NCI-H1694 (cell line): ENCODE results near the gene OAS2.
A peak's percentile ranks its signal among the peaks of the same experiment; 100 is the strongest.
"Not testable (repeated sequence)": the region's sequence is repeated elsewhere in the genome, so short reads cannot be mapped to it uniquely, and the experiment has no call there.

ENCODE experiments used
- DNase-seq: peaks from one replicate; lab custom pipeline; 2025; lab: John Stamatoyannopoulos, UW

OAS2 gene

GRCh38 chr12:112948806-112949205, 29.5 kb upstream of the OAS2 start:
- no peak for DNase-seq

DNA sequence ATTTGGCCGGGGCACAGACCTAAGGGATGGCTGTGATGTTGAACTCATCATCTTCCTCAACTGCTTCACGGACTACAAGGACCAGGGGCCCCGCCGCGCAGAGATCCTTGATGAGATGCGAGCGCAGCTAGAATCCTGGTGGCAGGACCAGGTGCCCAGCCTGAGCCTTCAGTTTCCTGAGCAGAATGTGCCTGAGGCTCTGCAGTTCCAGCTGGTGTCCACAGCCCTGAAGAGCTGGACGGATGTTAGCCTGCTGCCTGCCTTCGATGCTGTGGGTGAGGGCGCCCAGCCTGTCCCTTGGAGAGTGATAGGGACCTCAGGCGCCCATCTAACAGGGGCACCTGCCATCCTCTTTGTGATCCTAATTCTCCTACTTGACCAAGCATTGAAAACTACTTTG, 27.6 kb upstream of the OAS2 start:
- no peak for DNase-seq

GRCh38 chr12:112957125-112957524, 21.2 kb upstream of the OAS2 start:
- not testable (repeated sequence) for DNase-seq

GRCh38 chr12:112961074-112961473, 17.2 kb upstream of the OAS2 start:
- no peak for DNase-seq

GRCh38 chr12:112961536-112961935, 16.8 kb upstream of the OAS2 start:
- no peak for DNase-seq

DNA sequence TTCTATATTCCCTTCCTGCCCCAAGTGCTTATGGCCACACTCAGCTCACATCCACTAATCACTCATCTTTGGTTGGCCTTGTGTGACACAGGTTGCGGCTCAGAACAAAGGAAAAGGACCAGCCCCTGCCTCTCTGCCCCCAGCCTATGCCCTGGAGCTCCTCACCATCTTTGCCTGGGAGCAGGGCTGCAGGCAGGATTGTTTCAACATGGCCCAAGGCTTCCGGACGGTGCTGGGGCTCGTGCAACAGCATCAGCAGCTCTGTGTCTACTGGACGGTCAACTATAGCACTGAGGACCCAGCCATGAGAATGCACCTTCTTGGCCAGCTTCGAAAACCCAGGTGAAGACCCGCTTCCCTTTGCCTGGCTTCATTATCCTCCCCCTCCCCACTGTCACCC, 15.8 kb upstream of the OAS2 start:
- no peak for DNase-seq

DNA sequence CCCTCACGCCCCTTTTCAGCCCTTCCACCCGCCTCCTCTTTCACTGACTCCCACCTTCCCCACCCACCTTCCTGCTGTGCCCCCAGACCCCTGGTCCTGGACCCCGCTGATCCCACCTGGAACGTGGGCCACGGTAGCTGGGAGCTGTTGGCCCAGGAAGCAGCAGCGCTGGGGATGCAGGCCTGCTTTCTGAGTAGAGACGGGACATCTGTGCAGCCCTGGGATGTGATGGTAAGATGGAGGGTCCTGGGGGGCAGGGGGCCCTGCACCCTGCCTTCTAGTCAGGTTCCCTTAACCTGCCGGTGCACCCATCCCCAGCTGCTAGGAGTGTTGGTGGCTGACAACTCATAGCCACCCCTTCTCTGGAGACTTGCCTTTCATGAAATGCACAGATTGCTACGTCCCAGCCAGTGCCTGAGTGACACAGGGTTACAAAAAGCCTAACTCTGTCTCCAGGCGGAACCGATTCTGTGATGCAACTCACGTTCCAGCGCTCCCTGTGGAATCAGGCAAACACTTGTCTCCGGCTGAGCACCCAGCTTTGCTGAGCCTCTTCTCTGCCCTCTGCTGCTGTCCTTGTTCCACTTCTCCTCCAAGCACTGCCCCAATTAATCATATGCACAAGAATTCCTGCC, 15.0 kb upstream of the OAS2 start:
- DNase-seq = no peak

DNA sequence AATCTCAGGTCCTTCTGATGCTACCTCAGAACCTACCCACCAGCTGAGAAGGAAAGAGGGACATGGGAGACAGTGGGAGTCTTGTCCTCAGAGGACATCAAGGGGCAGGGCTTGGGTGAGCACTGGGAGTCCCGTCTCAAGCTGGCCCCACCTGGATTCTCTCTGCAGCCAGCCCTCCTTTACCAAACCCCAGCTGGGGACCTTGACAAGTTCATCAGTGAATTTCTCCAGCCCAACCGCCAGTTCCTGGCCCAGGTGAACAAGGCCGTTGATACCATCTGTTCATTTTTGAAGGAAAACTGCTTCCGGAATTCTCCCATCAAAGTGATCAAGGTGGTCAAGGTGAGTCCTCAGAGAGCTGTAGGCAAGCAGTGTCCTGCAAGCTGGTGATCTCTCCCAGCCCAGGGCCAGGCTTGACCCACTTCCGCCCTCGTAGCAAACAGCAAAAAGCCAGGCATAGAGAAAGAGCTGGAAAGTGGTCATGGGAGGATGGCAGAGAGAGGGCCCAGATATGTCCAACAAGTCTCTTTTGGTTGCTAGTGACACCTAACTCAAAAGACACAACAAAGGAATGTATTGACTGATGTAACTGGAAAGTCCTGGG, 14.2 kb upstream of the OAS2 start:
- DNase-seq = no peak

DNA sequence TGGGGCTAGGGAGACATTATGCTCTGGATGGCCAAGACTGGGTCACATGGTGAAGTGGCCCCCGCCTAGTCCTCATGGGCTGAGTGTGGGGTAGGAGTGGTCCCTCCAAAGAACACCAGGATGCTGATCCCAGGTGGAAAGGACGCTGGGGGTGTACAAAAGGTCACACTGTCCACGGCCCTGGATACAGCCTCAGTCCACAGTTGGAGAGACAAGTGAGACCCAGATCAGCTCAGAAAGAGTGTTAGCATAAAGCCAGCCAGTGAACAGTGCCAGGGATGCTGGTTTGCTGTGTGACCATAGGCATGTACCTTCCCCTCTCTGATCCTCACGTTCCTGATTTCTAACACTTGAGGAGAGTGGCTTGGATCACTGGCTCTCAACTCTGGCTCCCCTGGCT, 13.4 kb upstream of the OAS2 start:
- DNase-seq = no peak

- no peak for DNase-seq
Measured at GRCh38 chr12:112965643-112966042, 12.7 kb upstream of the OAS2 start.

GRCh38 chr12:112967306-112967705, 11.0 kb upstream of the OAS2 start:
- no peak for DNase-seq

DNA sequence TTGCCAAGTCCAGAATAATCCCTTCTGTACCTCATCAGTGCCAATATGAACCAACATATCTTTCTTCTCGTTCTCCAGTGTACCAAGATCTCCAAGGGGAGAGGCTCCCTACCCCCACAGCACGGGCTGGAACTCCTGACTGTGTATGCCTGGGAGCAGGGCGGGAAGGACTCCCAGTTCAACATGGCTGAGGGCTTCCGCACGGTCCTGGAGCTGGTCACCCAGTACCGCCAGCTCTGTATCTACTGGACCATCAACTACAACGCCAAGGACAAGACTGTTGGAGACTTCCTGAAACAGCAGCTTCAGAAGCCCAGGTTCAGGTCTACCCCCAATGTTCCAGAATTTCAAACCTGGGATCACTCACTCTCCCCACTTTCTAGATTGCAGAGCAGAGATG, 10.5 kb upstream of the OAS2 start:
- no peak for DNase-seq

DNA sequence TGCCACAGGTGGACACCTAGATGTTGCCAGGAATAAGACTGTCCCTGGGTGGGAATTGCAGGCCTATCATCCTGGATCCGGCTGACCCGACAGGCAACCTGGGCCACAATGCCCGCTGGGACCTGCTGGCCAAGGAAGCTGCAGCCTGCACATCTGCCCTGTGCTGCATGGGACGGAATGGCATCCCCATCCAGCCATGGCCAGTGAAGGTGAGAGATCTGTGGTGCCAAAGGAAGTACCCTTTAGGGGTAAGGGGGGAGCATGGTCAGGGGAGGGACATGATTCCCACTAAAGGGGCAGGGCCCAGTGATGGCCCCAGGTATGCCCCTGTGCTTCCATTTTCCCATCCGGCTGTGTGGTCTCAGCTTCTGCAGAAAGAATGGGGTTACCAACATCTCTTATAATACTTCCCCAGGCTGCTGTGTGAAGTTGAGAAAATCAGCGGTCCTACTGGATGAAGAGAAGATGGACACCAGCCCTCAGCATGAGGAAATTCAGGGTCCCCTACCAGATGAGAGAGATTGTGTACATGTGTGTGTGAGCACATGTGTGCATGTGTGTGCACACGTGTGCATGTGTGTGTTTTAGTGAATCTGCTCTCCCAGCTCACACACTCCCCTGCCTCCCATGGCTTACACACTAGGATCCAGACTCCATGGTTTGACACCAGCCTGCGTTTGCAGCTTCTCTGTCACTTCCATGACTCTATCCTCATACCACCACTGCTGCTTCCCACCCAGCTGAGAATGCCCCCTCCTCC, 8.6 kb upstream of the OAS2 start:
- no peak for DNase-seq

GRCh38 chr12:112970391-112970790, 7.9 kb upstream of the OAS2 start:
- no peak for DNase-seq

- peak; percentile 30 for DNase-seq
Measured at GRCh38 chr12:112971248-112971647, 7.1 kb upstream of the OAS2 start.

DNA sequence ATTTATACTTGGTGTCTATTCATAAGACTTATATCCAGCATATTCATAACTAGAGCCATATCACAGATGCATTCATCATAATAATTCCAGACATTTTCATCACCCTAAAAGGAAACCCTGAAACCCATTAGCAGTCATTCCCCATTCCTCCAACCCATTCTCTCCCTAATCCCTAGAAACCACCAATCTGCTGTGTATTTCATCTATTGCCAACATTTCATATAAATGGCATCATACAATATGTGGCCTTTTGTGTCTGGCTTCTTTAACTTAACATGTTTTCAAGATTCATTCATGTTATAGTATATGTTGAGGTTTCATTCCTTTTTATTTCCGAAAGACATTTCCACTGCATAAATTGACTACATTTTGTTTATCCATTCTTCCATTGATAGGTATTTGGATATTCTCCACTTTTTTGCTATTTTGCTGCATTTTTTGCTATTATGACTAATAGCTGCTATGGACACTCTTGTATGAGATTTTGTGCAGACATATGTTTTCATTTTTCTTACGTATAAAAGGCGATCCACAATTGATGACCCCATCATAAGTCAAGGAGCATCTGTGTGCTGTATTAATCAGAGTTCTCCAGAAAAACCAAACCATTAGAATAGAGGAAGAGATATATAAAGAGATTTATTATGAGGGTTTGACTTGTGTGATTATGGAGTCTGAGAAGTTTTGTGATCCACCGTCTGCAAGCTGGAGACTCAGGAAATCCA, 5.1 kb upstream of the OAS2 start:
- DNase-seq = no peak

DNA sequence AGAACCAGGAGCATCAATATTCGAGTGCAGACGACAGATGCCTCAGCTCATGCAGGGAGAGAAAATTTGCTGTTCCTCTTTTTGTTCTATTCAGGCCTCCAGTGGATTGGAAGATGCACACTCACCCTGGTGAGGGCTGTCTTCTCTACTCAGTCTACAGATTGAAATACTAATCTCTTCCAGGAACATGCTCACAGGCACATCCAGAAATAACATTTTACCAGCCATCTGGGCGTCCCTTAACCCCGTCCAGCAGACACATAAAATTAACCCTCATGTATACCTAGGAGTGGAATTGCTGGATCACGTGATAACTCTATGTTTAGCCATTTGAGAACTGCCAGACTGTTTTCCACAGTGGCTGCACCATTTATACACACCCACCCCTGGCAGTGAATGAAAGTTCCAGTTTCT, 4.5 kb upstream of the OAS2 start:
- DNase-seq = peak; percentile 23

DNA sequence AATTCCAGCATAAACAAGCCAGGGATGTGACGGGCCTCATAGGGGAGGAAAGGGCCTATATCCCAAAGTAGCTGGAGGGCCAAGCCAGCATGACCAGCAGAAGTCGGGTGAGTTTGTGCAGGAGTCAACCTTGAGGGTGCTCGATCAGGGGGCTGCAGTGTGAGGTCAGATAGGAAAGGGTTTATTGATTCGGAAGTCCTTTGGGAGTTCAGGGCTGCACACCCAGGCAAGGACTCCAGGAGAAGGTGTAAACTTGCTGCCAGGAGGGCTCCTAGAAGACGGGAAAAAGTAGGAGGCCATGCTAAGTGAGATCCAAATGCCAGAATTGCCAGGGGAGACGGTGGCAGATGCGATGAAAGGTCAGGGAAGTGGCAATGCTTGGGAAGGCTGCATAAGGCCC, 3.4 kb upstream of the OAS2 start:
- no peak for DNase-seq

GRCh38 chr12:112977139-112977538, 1.2 kb upstream of the OAS2 start:
- no peak for DNase-seq

DNA sequence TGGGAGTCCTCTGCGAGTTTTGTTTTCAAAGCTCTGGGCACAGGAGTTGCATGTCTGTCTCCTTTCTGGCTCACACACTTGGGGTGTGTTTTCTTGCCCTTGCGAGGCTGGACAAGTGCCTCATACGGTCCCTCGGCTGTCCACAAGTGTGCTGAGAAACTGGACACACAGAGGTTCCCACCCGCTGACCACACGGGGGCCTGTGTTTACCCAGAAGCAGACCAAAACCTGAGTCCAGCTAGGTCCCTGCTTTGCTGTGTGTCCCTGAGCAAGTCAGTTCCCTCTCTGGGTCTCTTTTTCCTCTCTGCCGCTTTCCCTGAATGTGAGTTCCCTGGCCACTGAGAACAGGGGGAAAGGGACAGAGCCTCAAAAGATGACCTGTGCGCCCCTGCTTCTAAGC, 678 bp upstream of the OAS2 start:
- DNase-seq = no peak

GRCh38 chr12:112979041-112979680, 842 bp downstream of the OAS2 start:
- DNase-seq = no peak

- DNase-seq = no peak
Measured at GRCh38 chr12:112980491-112981158, 2.3 kb downstream of the OAS2 start.
